Endothelial cell of umbilical vein (primary cell): ENCODE data around the gene TTLL13. TPM values are rescaled to one million over a fixed set of nuclear protein-coding genes. Genes with fewer than 3 reads are reported as not detected.

ENCODE experiments used
- BruUV-seq: library from RNA; stranded (reverse); fragments of 400-500 nt; replicated peaks from 2 replicates; lab custom pipeline; 2021; lab: Mats Ljungman, UMichigan
- CTCF ChIA-PET: fragments of 300-600, 350-600 bp; sonication (Branson Sonifier 250); formaldehyde crosslinking; loops from one replicate; lab custom pipeline; 2021; ENCODE audit warnings: antibody characterized with exemption, inconsistent platforms; lab: Charles Lee
- POLR2A ChIA-PET: fragments of 300-600, 350-600 bp; sonication (Branson Sonifier 250); formaldehyde crosslinking; loops from one replicate; lab custom pipeline; 2021; ENCODE audit warnings: antibody characterized with exemption, inconsistent platforms; lab: Charles Lee
- DNase-seq: peaks from one replicate; pipeline ENCODE4 v3.0.0-alpha.2; 2011; ENCODE audit warnings: low read depth, low spot score
- FAIRE-seq: peaks from 2 replicates; lab custom pipeline; 2011; peaks lifted over from hg19 to GRCh38; lab: Jason Lieb, UNC
- H2AFZ ChIP-seq: 2 replicates; pipeline ENCODE4 v1.6.0; 2012; ENCODE audit warnings: low read depth, low read length, control low read depth, inconsistent platforms
- H3K27ac ChIP-seq: 2 replicates; pipeline ENCODE4 v1.5.1; 2011; ENCODE audit warnings: low read depth, mild to moderate bottlenecking, control low read depth, low read length, moderate library complexity; ENCODE audit not compliant: insufficient read depth
- H3K27me3 ChIP-seq, 2 experiments: 2 replicates each; pipeline versions ENCODE4 v1.6.0 to v1.6.1; 2011; ENCODE audit warnings: low read length in 2 of 2, mixed read lengths in 1 of 2; ENCODE audit not compliant: control insufficient read depth in 2 of 2, insufficient read depth in 2 of 2
- H3K36me3 ChIP-seq, 2 experiments: 2 replicates in 1 of 2; 3 replicates in 1 of 2; pipeline ENCODE4 v1.5.1; 2011; ENCODE audit warnings: low read length in 2 of 2, mild to moderate bottlenecking in 1 of 2, moderate library complexity in 1 of 2; ENCODE audit not compliant: control insufficient read depth in 2 of 2, insufficient read depth in 2 of 2; ENCODE audit errors: extremely low read depth in 1 of 2
- H3K4me1 ChIP-seq: 3 replicates; pipeline ENCODE4 v1.5.1; 2011; ENCODE audit warnings: mild to moderate bottlenecking, low read length; ENCODE audit not compliant: control insufficient read depth, insufficient read depth; ENCODE audit errors: extremely low read depth
- H3K4me2 ChIP-seq: 2 replicates; pipeline ENCODE4 v1.6.1; 2011; ENCODE audit warnings: low read length, control low read depth, mixed read lengths; ENCODE audit not compliant: insufficient read depth
- H3K4me3 ChIP-seq, 3 experiments: fragments of 200-600 bp in 1 of 3; sonication (generic), shearing (Covaris generic) in 1 of 3; replicated peaks in 1 of 3; 2 replicates each; pipeline ENCODE4 v1.5.1; 2011 to 2016; ENCODE audit warnings: control low read depth in 3 of 3, low read length in 3 of 3, mild to moderate bottlenecking in 2 of 3, inconsistent platforms in 1 of 3, low read depth in 1 of 3, moderate library complexity in 1 of 3; ENCODE audit not compliant: insufficient read depth in 1 of 3
- H3K79me2 ChIP-seq: 2 replicates; pipeline ENCODE4 v1.6.0; 2012; ENCODE audit warnings: low read length, inconsistent platforms; ENCODE audit not compliant: control insufficient read depth, insufficient read depth
- H3K9ac ChIP-seq: replicated peaks from 2 replicates; pipeline ENCODE3; 2011; ENCODE audit warnings: low read length, control low read depth; ENCODE audit not compliant: insufficient read depth; ENCODE audit errors: extremely low read depth
- H3K9me1 ChIP-seq: replicated peaks from 3 replicates; pipeline ENCODE4 v1.6.0; 2011; ENCODE audit warnings: mild to moderate bottlenecking, low read length; ENCODE audit not compliant: control insufficient read depth, insufficient read depth; ENCODE audit errors: extremely low read depth
- H3K9me3 ChIP-seq: replicated peaks from 2 replicates; pipeline ENCODE4 v1.5.1; 2012; ENCODE audit warnings: low read length, inconsistent platforms; ENCODE audit not compliant: control insufficient read depth, insufficient read depth
- H4K20me1 ChIP-seq: replicated peaks from 2 replicates; pipeline ENCODE3; 2011; ENCODE audit warnings: mild to moderate bottlenecking, low read length; ENCODE audit not compliant: control insufficient read depth, insufficient read depth; ENCODE audit errors: extremely low read depth
- EZH2 ChIP-seq: IDR thresholded peaks from 2 replicates; pipeline ENCODE4 v1.6.1; 2012; ENCODE audit warnings: borderline replicate concordance, low read depth, mild to moderate bottlenecking, moderate library complexity, low read length, inconsistent platforms; ENCODE audit not compliant: severe bottlenecking
- FOS ChIP-seq: IDR thresholded peaks from 2 replicates; pipeline ENCODE4 v1.6.1; 2011; ENCODE audit warnings: mild to moderate bottlenecking, low read length, moderate library complexity, borderline replicate concordance; ENCODE audit not compliant: insufficient read depth
- GATA2 ChIP-seq: IDR thresholded peaks from 2 replicates; pipeline ENCODE4 v1.7.0; 2011; ENCODE audit warnings: low read depth, mild to moderate bottlenecking, moderate library complexity, mixed read lengths, low read length; ENCODE audit not compliant: insufficient read length, insufficient read depth
- JUN ChIP-seq: IDR thresholded peaks from 2 replicates; pipeline ENCODE4 v1.6.1; 2011; ENCODE audit warnings: borderline replicate concordance, low read depth; ENCODE audit not compliant: insufficient read length, insufficient read depth
- MYC ChIP-seq: IDR thresholded peaks from one replicate; pipeline ENCODE4 v1.6.1; 2011; ENCODE audit warnings: mild to moderate bottlenecking, low read depth, low read length
- POLR2A ChIP-seq: IDR thresholded peaks from 2 replicates; pipeline ENCODE4 v1.6.1; 2012; ENCODE audit warnings: low read depth, mild to moderate bottlenecking, control low read depth, low read length
- POLR2AphosphoS5 ChIP-seq: IDR thresholded peaks from 2 replicates; pipeline ENCODE4 v1.6.1; 2012; ENCODE audit warnings: low read depth, mild to moderate bottlenecking, control low read depth, low read length, moderate library complexity; ENCODE audit not compliant: insufficient read depth
- dilution Hi-C: fragments of 300-500 bp; cut with MboI; formaldehyde crosslinking; loops from one replicate; pipeline ENCODE4 v1.15.0; 2019; ENCODE audit warnings: low sequenced_read_pairs; ENCODE audit not compliant: extremely low pct_ligation_motif_present
- intact Hi-C: fragments of 100-400 bp; cut with micrococcal nuclease; formaldehyde crosslinking; loops from one replicate; pipeline ENCODE4 v1.10.0; 2022
- polyA plus RNA-seq, 4 experiments: library from polyadenylated mRNA; depleted of rRNA in 3 of 4; stranded (reverse) in 3 of 4; unstranded in 1 of 4; fragments of >200 nt; gene quantifications; 2 replicates each; pipeline versions ENCODE4 v1.2.1 to v1.2.3, GENCODE V29; 2011 to 2012; ENCODE audit warnings: missing spikeins in 1 of 4
- total RNA-seq: library from RNA; stranded (reverse); gene quantifications from 2 replicates; pipeline ENCODE4 v1.2.3, GENCODE V29; 2021
- TF ChIP-seq, protein P1 (sequence below), 2 donors: IDR thresholded peaks; 1 replicate in 1 of 2; 2 replicates in 1 of 2; pipeline ENCODE4 v1.5.1; 2011; ENCODE audit warnings: low read length in 2 of 2, mild to moderate bottlenecking in 2 of 2, moderate library complexity in 2 of 2, control low read depth in 1 of 2, inconsistent platforms in 1 of 2, low read depth in 1 of 2; ENCODE audit not compliant: insufficient read depth in 1 of 2; ENCODE audit errors: extremely low read depth in 1 of 2
- TF ChIP-seq, protein P2 (sequence below): IDR thresholded peaks from 2 replicates; pipeline ENCODE4 v1.6.1; 2011; ENCODE audit not compliant: insufficient read depth, insufficient read length

TTLL13 gene
- total and polyA plus RNA-seq, 2 donors (not counting 3 experiments of a cell fraction or from before 2014, with no cell fraction given) = 0.04 TPM; not detected in 1

DNA sequence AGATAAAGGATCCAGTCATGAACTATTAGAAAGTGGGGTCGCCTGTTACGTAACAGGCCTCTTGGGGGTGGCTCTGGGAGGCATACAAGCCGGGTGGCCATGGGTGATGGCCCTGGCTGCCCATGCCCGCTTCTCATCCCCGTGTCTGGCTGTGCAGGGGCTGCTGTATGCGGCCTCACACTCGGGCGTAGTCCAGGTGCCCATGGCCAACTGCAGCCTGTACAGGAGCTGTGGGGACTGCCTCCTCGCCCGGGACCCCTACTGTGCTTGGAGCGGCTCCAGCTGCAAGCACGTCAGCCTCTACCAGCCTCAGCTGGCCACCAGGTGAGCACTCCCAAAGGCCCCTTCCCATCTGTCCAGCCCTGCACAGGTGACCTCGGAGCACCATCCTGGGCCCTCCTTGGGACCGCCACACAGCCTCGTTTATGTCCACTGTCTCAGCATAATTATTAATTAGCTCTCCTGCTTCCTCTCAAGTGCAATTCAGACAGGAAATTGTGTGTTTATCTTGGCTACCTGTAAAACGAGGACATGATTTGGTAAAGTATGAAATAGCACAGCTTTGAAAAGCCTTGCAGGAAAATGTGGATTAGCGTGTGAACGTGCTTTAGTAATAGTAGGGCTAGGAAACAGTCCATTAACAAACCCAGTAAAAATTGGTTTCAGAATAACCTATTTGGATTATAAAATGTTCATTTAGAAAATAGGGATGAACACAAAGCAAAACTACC, 23.7 kb upstream of the TTLL13 start:
- no peak for FAIRE-seq
- no TSS peak for BruUV-seq
- TF ChIP-seq JUN (no peak), FOS (no peak), POLR2A (no peak), EZH2 (no peak), MYC (no peak), POLR2AphosphoS5 (no peak), GATA2 (no peak)
- TF ChIP-seq, protein P1, sequence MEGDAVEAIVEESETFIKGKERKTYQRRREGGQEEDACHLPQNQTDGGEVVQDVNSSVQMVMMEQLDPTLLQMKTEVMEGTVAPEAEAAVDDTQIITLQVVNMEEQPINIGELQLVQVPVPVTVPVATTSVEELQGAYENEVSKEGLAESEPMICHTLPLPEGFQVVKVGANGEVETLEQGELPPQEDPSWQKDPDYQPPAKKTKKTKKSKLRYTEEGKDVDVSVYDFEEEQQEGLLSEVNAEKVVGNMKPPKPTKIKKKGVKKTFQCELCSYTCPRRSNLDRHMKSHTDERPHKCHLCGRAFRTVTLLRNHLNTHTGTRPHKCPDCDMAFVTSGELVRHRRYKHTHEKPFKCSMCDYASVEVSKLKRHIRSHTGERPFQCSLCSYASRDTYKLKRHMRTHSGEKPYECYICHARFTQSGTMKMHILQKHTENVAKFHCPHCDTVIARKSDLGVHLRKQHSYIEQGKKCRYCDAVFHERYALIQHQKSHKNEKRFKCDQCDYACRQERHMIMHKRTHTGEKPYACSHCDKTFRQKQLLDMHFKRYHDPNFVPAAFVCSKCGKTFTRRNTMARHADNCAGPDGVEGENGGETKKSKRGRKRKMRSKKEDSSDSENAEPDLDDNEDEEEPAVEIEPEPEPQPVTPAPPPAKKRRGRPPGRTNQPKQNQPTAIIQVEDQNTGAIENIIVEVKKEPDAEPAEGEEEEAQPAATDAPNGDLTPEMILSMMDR (IDR thresholded peaks at IDR 0.05; ENCODE audit: extremely low read depth in 1 of 2, insufficient read depth in 1 of 2, low read depth in 1 of 2, low read length in 2 of 2) = no peak
- TF ChIP-seq, protein P2, sequence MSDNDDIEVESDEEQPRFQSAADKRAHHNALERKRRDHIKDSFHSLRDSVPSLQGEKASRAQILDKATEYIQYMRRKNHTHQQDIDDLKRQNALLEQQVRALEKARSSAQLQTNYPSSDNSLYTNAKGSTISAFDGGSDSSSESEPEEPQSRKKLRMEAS = no peak
- Histone ChIP-seq H3K27ac (no peak overlapping the region), H3K9me3 (no peaks in the 10 kb centered on the region), H3K4me3 (no peak overlapping the region), H3K4me2 (no peak overlapping the region), H3K9ac (no peak overlapping the region), H3K79me2 (no peaks in the 10 kb centered on the region), H3K4me1 (no peaks in the 10 kb centered on the region), H2AFZ (no peak overlapping the region), H3K36me3 (peaks cover 3 to 13% of the 10 kb centered on the region in 2 experiments), H4K20me1 (no peaks in the 10 kb centered on the region), H3K27me3 (no peaks in the 10 kb centered on the region), H3K9me1 (no peaks in the 10 kb centered on the region)
- no peak for DNase-seq
- intact Hi-C loops (no loop called here), dilution Hi-C loops (no loop called here)
- CTCF ChIA-PET = interaction anchor here (1.3 kb wide), 2 partner anchors 11 to 77 kb away, joined by 3 to 5 read pairs; no protein-coding TSS in a partner anchor
- POLR2A ChIA-PET = no interaction called here
